Stimulated activated CD8-positive, alpha-beta memory T cell treated with anti-CD3 and anti-CD28 coated beads, Interleukin-4, amount 100 ng/mL, for 48 hours (primary cell): ENCODE results near the gene FKBP14.
"Not testable (repeated sequence)": the region's sequence is repeated elsewhere in the genome, so short reads cannot be mapped to it uniquely, and the experiment has no call there.

Experiments used
- DNase-seq: peaks from one replicate; pipeline ENCODE4 v3.0.0-alpha.2; 2020

FKBP14 gene

DNA sequence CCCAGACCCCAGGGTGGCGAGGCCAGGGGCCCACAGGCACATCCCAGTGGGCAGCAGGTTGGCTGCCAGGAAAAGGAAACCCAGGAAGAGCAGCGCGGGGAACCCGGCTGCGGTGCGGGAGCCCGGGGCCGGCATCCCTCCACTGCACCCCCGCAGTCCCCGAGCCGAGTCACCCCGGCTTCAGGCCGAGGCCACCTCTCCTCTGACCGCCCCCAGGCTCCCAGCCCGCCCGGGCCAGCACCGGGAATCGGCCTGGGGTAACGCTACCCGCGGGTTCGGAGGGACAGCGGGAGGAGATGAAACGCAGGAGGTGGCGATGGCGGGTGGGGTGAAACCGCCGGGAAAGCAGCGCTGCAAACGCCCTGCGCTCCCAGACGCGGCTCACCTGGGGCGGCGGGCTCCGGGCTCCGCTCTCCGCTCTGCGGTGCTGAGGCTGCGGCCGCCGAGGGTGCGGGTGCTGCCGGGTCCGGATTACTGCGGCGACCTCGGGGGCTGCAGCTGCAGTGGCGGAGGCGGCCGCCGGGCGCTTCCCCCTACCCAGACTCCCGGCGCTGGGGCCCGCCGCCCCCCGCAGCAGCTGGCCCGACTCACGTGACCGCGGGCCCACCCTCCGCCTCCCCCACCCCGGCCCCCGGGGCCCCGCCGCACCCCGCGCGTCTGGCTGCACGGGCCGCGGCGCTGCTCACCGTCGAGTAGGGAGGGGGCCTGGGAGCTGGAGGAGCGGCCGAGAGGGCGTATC is 37.1 kb downstream of the FKBP14 start, which contains the start of gene SCRN1:
Gene SCRN1 (minus strand): TSS at position 545 of the 739 bp plus-strand sequence. CDS start 20,734 bp downstream, outside the sequence.
- DNase-seq: peak; percentile 31

GRCh38 chr7:29988424-29989256 is 37.9 kb downstream of the FKBP14 start:
- DNase-seq: peak; percentile 39

- DNase-seq: no peak
Measured at GRCh38 chr7:29987811-29988317, 38.6 kb downstream of the FKBP14 start.

DNA sequence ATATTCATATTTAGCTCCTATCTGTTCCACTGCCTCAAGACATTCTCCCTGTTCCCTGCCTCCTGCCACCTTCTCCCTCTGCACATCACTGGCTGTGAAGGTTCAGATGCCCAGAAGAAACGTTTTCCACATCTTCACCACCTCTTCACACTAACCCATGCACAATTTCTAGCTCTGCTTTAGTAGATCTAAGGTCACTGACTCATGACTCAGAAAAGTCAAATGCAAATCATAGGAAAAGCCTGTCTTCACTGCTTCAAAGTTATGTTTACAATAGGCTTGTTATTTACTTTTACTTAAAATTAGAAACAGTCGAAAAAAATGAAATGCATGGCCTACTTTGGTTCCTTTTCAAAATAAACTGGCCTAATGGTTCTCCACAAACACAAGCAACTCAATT is 39.4 kb downstream of the FKBP14 start:
- DNase-seq: no peak

GRCh38 chr7:29980151-29980550 is 46.4 kb downstream of the FKBP14 start:
- DNase-seq: no peak

DNA sequence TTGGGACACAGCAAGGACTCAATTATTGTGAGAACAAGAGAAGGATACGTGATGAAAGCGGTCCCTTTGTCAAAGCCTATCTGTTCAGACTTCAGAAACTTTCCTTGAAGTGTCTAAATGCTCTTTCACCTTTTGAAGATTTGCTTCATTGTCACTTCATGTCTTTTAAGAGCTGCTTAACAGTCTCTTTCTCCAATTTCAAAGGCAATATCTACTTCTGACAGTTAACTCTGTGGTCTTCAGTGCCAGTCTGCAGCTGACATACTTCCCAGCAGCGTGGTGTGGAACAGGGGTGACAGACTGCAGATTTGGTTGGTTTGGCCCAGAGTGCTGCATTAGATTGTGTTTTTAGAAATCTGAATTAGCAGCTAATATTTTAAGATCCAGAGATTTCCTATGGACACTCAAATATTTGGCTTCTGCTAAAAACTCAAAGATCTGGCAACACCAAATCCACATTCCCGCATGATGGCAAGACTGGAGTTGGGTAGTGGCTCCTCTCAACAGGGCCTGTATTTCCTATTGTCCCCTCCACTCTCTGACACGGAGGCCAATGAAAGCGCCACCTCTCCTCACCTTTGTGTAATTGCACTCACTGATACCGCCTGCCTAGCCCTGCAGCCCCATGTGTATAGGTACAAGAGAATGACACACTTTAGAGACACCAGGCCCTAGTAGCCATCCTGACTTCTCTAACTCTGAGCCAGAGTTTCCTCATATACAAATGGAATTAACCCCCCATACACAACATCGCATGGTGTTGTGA is 48.4 kb downstream of the FKBP14 start:
- DNase-seq: no peak

DNA sequence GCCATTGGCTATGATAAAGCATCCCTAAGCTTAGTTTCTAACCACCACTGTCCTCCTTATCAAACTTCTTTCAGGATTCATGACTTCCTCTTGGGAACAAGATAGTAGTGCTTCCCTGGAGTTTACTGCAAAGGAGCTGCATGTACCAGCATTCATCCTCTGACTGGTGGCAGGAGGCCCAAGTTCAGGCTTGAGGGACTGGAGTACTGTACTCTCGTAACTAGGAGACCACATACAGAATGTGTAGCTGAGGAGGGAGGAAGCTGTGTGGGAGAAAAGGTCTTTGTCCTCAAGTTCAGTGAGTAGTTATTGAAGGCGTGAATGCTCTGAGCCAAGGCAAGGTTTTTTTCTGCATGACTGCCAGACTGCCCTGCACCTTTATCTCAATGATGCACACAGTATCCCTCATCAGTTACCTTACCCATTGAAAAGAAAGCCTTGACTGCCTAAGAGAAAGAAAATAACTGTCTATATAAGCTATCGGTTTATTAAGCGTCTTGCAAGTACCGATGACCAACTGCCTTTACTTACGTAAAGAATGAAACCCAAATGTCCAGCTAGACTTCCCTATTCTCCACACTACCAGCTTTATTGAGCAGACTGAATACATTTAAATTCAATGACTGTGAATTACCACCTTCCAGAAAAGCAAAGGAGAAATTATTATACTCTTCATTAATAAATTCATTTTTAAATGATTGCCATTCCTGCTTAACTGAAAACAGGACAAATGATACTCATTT is 49.7 kb downstream of the FKBP14 start:
- no peak for DNase-seq

GRCh38 chr7:29976266-29976665 is 50.2 kb downstream of the FKBP14 start:
- no peak for DNase-seq

GRCh38 chr7:29975561-29975960 is 50.9 kb downstream of the FKBP14 start:
- DNase-seq: no peak

GRCh38 chr7:29974286-29974685 is 52.2 kb downstream of the FKBP14 start:
- no peak for DNase-seq

- DNase-seq: no peak
Measured at GRCh38 chr7:29972315-29972669, 54.2 kb downstream of the FKBP14 start.

DNA sequence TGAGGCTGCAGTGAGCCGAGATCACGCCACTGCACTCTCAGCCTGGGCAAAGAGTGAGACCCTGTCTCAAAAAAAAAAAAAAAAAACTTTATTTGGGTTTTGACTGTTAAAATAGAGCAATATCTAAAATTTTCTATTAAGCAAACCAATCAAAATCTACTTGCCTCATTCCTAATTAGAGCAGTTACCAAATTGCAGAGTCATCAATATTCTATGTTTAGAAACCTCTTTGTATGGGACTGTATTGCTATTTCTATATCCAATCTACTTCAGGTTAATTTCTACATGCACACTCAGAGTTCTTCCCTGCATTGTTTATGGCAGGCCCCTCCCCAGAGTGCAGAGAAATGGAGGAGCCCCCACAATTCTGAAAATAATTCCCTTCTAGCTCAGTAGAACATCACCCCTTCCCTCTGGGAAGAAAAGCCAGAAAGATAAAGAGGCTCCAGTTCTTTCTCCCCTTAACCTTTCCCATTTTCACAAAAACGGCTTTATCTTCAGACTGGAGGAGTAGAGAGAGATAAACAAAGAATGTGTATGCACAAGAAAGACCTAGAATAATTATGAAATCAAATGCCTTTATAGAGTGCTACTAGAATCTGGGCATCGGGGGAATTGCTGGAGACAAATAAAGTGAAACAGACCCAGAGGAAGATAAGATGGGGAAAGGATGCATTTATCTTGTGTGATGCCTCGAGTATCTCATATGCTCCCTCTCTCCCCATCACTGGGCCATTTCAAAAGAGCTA is 54.8 kb downstream of the FKBP14 start:
- DNase-seq: no peak

- no peak for DNase-seq
Measured at GRCh38 chr7:29970158-29970557, 56.3 kb downstream of the FKBP14 start.

GRCh38 chr7:29969738-29970137 is 56.8 kb downstream of the FKBP14 start:
- DNase-seq: no peak

DNA sequence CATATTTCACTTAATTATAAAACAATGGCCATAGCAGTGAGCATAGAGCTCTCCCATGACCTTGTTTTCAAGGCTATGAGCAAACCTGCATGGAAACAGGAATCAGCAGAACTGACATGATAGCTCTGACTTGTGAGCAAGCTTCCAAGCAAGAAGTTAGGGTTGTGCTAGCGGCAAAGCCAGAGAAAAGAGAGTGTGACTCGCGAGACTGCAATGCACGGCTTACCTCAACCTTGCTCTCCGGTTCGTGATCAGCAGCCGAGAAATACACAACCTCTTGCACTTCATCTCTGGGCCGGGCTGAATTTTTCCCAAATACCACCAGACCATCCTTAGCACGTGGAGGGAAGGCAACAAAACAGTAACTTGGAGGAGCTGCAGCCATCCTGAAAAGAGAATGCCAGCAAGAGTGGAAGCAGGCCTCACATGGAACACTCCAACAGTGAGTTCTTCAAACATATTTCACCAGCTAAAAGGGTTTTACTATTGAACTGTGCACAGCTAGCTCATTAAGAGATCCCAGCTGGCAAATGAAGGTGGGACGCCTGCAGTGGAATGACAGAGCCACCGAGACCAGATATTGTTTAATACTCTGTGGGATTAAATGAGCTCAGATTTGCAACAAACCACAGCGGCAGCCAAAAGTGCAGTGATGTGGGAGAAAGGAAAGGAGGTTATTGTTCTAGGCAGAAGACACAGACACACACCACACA is 57.7 kb downstream of the FKBP14 start:
- DNase-seq: no peak

GRCh38 chr7:29965030-29965429 is 61.5 kb downstream of the FKBP14 start:
- no peak for DNase-seq

DNA sequence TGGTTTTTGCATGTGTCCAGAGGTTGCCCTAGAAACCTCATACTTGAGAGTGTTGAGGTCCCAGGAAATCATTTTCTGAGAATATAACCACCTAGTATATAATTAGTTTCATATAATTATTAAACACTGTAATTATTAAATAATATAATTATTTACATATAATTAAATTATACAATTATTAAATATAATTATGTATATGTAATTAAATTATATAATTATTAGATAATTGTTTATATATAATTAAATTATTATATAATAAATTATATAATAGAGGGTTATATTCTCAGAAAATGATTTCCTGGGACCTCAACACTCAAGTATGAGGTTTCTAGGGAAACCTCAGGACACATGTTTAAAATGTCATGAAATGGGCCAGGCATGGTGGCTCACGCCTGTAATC is 64.5 kb downstream of the FKBP14 start:
- DNase-seq: no peak

GRCh38 chr7:29961611-29962010 is 64.9 kb downstream of the FKBP14 start:
- DNase-seq: not testable (repeated sequence)
